ENCODE data around the gene CLMP.

Gene CLMP

GRCh38 chr11:123188508-123189165 lies 6.4 kb downstream of the CLMP start:
- no peak for DNase-seq (ENCODE audit: low read depth in 2 of 2)

DNA sequence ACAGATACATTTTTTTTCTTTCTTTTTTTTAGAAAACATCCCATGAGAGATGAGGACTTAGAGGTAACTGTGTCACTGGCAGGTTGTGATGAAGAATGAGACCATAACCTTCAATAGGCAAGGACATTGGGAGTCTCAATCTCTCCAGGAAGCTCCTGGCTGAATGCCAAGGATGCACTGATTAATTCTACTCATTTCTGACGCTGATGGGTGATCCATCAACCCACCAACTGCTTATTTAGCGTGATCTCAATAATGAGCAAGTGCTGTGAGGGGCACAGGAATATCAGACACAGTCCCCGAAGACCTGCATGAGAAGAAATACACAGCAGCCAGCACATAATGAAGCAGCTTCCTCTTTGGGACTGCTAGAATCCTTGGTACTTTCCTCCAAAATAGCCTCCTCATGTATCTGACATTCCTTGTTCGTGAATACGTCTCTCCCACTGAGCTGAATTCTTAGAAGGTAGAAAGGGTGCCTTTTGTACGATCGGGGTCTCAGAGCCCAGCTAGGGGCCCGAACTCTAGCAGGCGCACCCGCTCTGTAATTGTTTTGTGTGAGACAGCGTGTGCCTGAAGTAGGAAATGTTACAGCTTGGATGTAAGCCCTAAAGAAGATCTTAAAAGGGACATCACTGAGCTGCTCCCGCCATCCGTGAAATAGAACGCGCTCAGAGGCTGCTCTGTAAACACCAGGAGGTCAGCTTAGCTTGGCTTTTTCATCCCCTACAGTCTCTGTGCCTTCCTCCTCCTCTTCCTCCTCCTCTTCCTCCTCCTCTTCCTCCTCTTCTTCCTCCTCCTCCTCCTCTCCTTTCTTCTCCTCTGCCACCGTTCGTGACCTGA lies 7.2 kb downstream of the CLMP start:
- no peak for DNase-seq (ENCODE audit: low read depth in 2 of 2)

DNA sequence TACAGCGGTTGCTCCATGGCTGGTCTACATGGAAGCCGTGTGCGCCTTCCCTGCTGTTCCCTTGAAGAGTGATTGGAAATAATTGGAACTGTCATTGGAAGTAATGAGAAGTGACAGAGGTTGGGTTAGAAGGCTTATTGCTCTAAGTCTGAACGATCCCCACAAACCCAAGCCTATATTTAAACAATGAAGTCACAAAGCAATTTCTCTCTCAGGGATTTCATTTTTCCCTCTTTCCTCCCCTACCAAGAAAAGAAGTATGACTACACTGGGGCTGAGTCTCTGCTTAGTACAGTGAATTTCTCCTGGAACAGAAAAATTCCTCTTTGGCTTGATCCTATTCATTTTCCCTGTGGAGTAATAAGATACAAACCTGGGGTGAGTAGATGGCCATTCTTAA lies 7.8 kb downstream of the CLMP start:
- no peak for DNase-seq (ENCODE audit: low read depth in 2 of 2)

- DNase-seq (ENCODE audit: low read depth in 2 of 2), result no peak
Observed at GRCh38 chr11:123186286-123186685, 8.8 kb downstream of the CLMP start.

DNA sequence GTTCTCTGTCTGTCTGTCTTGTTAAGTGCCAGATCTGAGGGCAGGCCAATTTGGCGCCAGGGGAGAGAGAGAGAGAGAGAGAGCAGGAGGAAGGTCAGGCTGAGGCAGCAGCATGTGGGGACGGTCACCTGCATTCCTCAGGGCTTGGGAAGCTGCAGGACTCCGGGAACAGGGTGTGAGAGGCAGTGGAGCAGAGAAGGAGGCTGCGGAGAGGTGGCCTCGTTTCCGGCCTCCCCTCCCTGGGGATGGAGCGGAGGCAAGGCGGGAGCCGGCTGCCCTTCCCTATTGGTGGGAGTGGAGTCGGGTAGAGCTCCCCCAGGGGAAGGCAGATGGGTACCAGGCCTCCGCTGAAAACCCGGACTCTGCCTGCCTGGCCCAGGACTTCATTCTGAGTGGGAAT lies 9.7 kb downstream of the CLMP start:
- no peak for DNase-seq (ENCODE audit: low read depth in 2 of 2)

- no peak for DNase-seq (ENCODE audit: low read depth in 2 of 2)
Observed at GRCh38 chr11:123184531-123184930, 10.5 kb downstream of the CLMP start.

GRCh38 chr11:123183391-123184099 lies 11.5 kb downstream of the CLMP start:
- no peak for DNase-seq (ENCODE audit: low read depth in 2 of 2)

DNA sequence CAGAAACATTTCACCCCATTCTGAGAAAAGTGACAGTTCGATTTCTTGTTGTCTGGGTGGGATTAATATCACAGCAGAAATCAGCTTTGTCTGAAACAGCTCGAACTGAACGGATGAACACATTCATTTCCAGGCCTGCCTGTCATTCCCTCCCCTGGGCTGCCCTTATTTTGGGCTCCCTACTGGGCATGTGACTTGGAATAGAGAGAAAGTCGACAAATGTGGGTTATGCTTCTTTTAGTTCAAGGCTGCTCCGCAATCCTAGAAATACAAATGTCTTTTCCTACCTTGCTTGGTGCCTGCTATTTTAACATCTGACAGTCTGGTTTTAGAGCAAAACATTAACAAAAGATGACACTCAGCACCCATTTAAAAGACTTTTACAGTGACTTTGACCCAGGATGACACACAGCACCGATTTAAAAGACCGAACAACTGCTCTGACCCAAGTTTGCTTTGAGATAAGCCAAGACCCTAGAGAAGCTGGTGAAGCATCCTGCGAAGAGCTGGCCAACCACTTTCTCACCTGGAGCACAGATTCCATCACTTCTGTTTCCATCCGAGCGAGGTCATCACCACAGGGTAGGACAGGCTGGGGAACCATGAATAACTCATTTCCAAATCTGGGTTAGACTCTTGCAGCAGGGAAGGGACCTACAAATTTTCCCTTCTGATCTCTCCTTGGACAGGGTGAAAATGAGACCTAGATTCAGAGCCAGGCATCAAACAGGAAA lies 13.1 kb downstream of the CLMP start:
- no peak for DNase-seq (ENCODE audit: low read depth in 2 of 2)

DNA sequence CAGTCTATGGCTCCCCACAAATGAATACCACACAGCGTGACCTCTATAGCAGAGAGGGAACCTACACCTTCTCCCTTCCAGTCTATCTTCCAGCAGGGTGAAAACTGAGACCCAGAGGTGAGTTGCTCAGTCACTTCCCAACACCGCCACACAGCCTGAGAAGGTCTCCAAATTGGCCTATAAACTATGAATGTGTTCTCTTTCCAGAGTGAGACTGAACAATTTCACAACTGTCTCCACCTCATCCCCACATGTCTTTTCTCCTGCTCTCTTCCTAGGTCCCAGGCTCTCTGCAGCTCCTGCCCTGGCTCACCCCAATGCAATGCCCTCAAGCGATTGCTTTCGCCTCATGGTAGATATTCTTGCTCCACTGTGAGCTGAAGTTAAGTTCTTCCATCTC lies 14.0 kb downstream of the CLMP start:
- DNase-seq (ENCODE audit: low read depth in 2 of 2), result no peak

- DNase-seq (ENCODE audit: low read depth in 2 of 2), result no peak
Observed at GRCh38 chr11:123180574-123180973, 14.5 kb downstream of the CLMP start.

DNA sequence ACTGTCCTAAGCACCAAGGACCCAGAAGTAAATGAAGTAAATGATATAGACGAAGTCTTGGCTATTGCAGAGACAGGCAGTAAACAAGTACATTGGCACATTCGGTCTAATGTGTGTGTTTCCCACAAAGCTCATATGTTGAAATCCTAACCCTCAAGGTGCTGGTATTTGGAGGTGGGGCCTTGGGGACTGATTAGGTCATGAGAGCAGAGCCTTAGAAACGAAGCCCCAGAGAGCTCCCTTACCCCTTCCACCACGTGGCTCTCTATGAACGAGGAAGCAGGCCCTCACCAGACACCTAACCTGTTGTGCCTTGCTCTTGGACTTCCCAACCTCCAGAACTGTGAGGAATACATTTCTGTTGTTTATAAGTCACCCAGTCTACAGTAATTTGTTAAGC lies 14.9 kb downstream of the CLMP start:
- DNase-seq (ENCODE audit: low read depth in 2 of 2), result no peak

DNA sequence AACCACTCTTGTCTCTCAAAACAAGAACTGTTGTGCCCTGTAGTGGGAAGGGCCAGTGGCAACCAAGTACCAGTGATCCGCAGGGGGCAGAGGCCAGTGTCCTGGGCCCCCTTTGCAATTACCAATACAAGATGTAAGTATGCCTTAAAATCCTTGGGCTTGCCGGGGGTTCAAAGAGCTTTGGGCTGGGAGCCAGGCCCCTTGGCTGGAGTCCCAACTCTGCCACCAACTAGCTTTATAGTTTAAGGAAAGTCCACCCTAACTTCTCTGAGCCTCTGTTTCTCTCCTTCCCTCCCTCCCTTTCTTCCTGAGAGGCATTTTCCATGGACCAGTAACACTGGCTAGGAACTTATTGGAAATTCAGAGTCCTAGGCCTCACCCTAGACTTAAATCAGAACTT lies 15.5 kb downstream of the CLMP start:
- DNase-seq (ENCODE audit: low read depth in 2 of 2), result no peak

DNA sequence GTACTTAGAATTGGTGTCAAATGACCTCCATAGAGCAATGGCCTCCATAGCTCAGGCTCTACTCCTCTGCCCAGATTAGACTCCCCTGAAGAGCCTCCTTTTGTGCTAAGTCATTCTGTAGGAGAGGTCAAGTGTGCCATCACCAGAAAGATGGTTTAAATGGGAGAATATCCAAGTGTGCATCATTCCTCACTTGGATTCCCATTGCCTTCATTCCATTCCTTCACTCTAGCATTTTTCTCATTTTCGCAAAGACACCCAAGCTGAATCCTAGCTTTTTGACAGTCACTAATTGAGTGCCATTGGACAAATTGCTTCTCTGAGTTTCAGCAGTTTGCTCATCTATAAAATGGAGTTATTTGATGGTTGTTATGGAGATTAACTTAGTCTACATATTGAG lies 16.9 kb downstream of the CLMP start:
- DNase-seq (ENCODE audit: low read depth in 2 of 2), result no peak

- DNase-seq (ENCODE audit: low read depth in 2 of 2), result no peak
Observed at GRCh38 chr11:123176785-123177184, 18.3 kb downstream of the CLMP start.

DNA sequence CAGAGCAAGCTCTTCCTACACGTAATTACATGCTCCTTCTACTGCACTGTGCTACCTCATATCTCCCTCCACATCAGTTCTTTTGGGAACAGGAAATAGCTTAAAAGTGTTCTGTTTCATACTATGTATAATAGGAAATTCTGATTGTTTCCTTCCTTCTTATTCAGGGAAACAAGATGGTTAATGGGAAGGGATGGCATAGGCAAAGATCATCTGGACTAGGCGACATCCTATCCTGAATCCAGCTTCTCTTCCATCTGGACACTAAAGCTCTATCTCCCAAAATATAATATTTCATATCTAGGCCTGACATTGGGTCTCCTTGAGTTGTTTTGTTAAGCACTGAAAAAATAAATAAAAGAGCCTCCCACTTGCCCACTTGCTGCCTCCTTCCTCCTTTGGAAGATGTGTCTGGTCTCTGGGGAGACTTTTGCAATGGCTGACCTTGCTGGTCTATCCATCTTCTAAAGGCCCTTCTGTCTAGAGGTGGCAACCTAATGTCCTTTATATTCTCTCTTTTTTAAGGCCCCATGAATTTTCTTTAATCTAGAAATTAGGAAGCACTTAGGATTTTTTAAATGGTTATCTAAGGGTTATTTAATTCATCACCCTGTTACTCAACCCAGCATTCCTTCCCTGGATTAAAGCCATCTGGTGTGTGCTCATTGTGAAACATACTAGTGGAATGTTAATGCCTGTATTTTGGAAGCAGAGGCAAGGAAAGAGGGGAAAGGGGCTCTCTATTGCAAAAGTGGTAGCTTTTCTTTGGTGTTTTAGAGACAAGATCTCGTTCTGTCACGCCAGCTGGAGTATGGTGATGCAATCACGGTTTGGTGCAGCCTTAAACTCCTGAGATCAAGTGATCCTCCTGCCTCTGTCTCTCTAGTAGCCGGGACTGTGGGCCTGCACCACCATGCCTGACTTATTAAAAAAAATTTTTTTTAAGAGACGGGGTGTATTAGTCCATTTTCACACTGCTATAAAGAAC lies 20.6 kb downstream of the CLMP start:
- no peak for DNase-seq (ENCODE audit: low read depth in 2 of 2)

GRCh38 chr11:123173856-123174186 lies 21.2 kb downstream of the CLMP start:
- no peak for DNase-seq (ENCODE audit: low read depth in 2 of 2)

GRCh38 chr11:123173040-123173855 lies 21.8 kb downstream of the CLMP start:
- no peak for DNase-seq (ENCODE audit: low read depth in 2 of 2)

- no peak for DNase-seq (ENCODE audit: low read depth in 2 of 2)
Observed at GRCh38 chr11:123170929-123171328, 24.1 kb downstream of the CLMP start.

GRCh38 chr11:123169821-123170220 lies 25.2 kb downstream of the CLMP start:
- DNase-seq (ENCODE audit: low read depth in 2 of 2), result no peak

DNA sequence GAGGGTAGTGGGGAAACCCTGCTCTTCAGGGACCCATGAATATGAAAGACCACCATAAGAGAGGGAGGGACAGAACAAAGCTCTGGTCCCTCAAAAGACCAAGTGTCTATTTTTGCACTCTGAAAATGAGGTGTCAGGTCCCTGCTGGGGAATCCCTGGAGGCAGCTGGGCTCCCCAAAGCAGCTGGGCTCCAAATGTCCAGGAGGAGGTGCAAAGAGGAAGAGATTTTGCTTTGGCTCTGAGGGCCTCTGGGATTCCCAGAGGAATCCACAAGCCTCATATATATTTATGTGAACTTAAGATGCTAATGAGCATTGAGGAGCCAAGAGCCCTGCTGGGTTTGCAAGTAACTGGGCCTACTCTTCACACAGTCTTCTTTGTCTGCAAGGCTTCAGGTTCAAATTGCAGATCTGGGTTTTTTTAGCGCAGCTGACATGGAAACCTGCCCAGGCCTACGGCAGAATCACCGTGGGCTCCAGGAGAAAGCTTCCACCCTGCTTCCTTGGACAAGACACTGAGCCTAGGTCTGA lies 26.0 kb downstream of the CLMP start:
- no peak for DNase-seq (ENCODE audit: low read depth in 2 of 2)

Data from stimulated activated CD4-positive, alpha-beta T cell treated with anti-CD3 and anti-CD28 coated beads, Interleukin-12 subunit alpha, Interleukin-12 subunit beta, amount 100 ng/mL, for 24 hours (primary cell).